HL-60 (cell line): Measurements from ENCODE around the gene MPEG1.

ENCODE experiments used
- DNase-seq, 2 experiments: peaks; one replicate each; pipeline ENCODE4 v3.0.0-alpha.2; 2010 to 2020; ENCODE audit warnings: low read depth in 1 of 2, low spot score in 1 of 2
- H3K27ac ChIP-seq: fragments of 250-450 bp; sonication (Bioruptor Pico); replicated peaks from 2 replicates; pipeline ENCODE4 v1.5.1; 2020; ENCODE audit warnings: mild to moderate bottlenecking, moderate library complexity
- H3K27me3 ChIP-seq: fragments of 250-450 bp; sonication (Bioruptor Pico); 2 replicates; pipeline ENCODE4 v1.5.1; 2021; ENCODE audit warnings: mild to moderate bottlenecking, moderate library complexity; ENCODE audit not compliant: insufficient read depth, poor library complexity, severe bottlenecking
- H3K4me3 ChIP-seq: replicated peaks from 2 replicates; pipeline ENCODE4 v1.5.1; 2011; ENCODE audit warnings: mild to moderate bottlenecking, control low read depth, low read length; ENCODE audit not compliant: insufficient read depth
- CTCF ChIP-seq: IDR thresholded peaks from one replicate; pipeline ENCODE4 v1.5.1; 2011; ENCODE audit warnings: low read length, control low read depth, inconsistent platforms; ENCODE audit not compliant: insufficient read depth
- GABPA ChIP-seq: IDR thresholded peaks from 2 replicates; pipeline ENCODE4 v1.6.1; 2012; ENCODE audit warnings: low read depth
- POLR2AphosphoS5 ChIP-seq: IDR thresholded peaks from 2 replicates; pipeline ENCODE4 v1.6.1; 2012; ENCODE audit warnings: low read depth
- REST ChIP-seq: IDR thresholded peaks from 2 replicates; pipeline ENCODE4 v1.6.1; 2012; ENCODE audit warnings: low read depth; ENCODE audit not compliant: insufficient replicate concordance
- SPI1 ChIP-seq: IDR thresholded peaks from 2 replicates; pipeline ENCODE4 v1.6.1; 2012; ENCODE audit warnings: low read depth, mild to moderate bottlenecking, borderline replicate concordance

MPEG1 gene

GRCh38 chr11:59200423-59200746 lies 12.3 kb downstream of the MPEG1 start:
- Histone ChIP-seq H3K4me3 (no peak overlapping the region), H3K27ac (no peak overlapping the region), H3K27me3 (no peaks in the 10 kb centered on the region)
- DNase-seq, result no peak
- no peak for TF ChIP-seq SPI1
- no peak for TF ChIP-seq POLR2AphosphoS5
- no peak for TF ChIP-seq GABPA
- TF ChIP-seq REST, result no peak

GRCh38 chr11:59199546-59200422 lies 12.9 kb downstream of the MPEG1 start:
- DNase-seq, result no peak
- Histone ChIP-seq H3K4me3 (no peak overlapping the region), H3K27me3 (no peaks in the 10 kb centered on the region), H3K27ac (no peak overlapping the region)
- TF ChIP-seq GABPA, result no peak
- TF ChIP-seq SPI1, result no peak
- TF ChIP-seq CTCF, result no peak
- no peak for TF ChIP-seq REST
- no peak for TF ChIP-seq POLR2AphosphoS5

GRCh38 chr11:59198726-59199125 lies 14.0 kb downstream of the MPEG1 start:
- Histone ChIP-seq H3K27me3 (no peaks in the 10 kb centered on the region), H3K4me3 (no peak overlapping the region), H3K27ac (no peak overlapping the region)
- no peak for TF ChIP-seq SPI1
- DNase-seq, result no peak

- DNase-seq, result no peak
- TF ChIP-seq POLR2AphosphoS5, result no peak
- TF ChIP-seq REST, result no peak
- no peak for TF ChIP-seq CTCF
- no peak for TF ChIP-seq SPI1
- TF ChIP-seq GABPA, result no peak
- H3K27ac ChIP-seq, result no peak overlapping the region
- H3K27me3 ChIP-seq, result no peaks in the 10 kb centered on the region
- H3K4me3 ChIP-seq, result no peak overlapping the region
These were observed 14.7 kb downstream of the MPEG1 start for GRCh38 chr11:59197991-59198390.
